HepG2 (cell line): ENCODE measurements around the gene DHRS1. TPM values are rescaled to one million over a fixed set of nuclear protein-coding genes. Genes with fewer than 3 reads are reported as not detected.

ENCODE experiments used
- ATAC-seq: fragments of 200-7000 bp; cut with Tn5 transposase; 3 replicates; pipeline ENCODE4 v1.9.1; 2020; ENCODE audit warnings: mild to moderate bottlenecking, moderate library complexity
- BruUV-seq: library from RNA; stranded (reverse); fragments of 400-500 nt; replicated peaks from 2 replicates; lab custom pipeline; 2021; lab: Mats Ljungman, UMichigan
- CTCF ChIA-PET: fragments of 300-600 bp; formaldehyde crosslinking; extraction: SDS; loops from one replicate; lab custom pipeline; 2021; ENCODE audit warnings: low total read pairs, inconsistent platforms, low intra/inter-chr PET ratio; lab: Yijun Ruan, JAX
- POLR2A ChIA-PET: fragments of 350-600 bp; sonication (Branson Sonifier 250); formaldehyde crosslinking; loops from one replicate; lab custom pipeline; 2020; ENCODE audit warnings: antibody characterized with exemption, inconsistent platforms; lab: Yijun Ruan, JAX
- DNase-seq: peaks from one replicate; pipeline ENCODE4 v3.0.0-alpha.2; 2015; ENCODE audit warnings: low spot score
- FAIRE-seq: peaks from 3 replicates; lab custom pipeline; 2011; peaks lifted over from hg19 to GRCh38; lab: Jason Lieb, UNC
- H2AFZ ChIP-seq: one replicate; pipeline ENCODE4 v1.6.1; 2011; ENCODE audit warnings: low read length, inconsistent platforms
- H3K27ac ChIP-seq: fragments of 300-600 bp; 3 replicates; pipeline ENCODE4 v1.8.0; 2011; ENCODE audit warnings: mixed run types, mild to moderate bottlenecking, mixed read lengths, low read length, inconsistent platforms; ENCODE audit not compliant: insufficient read depth; ENCODE audit errors: extremely low read length
- H3K27me3 ChIP-seq, 2 experiments: fragments of 200-600 bp in 1 of 2; 2 replicates in 1 of 2; 3 replicates in 1 of 2; pipeline versions ENCODE4 v1.6.0 to v1.8.0; 2011; ENCODE audit warnings: low read length in 2 of 2, mild to moderate bottlenecking in 2 of 2, moderate library complexity in 2 of 2, inconsistent platforms in 1 of 2; ENCODE audit not compliant: insufficient read depth in 2 of 2, control insufficient read depth in 1 of 2
- H3K36me3 ChIP-seq, 2 experiments: fragments of 200-600 bp in 1 of 2; replicated peaks in 1 of 2; 2 replicates in 1 of 2; 3 replicates in 1 of 2; pipeline versions ENCODE4 v1.5.1 to v1.8.0; 2011; ENCODE audit warnings: low read length in 2 of 2, inconsistent platforms in 1 of 2; ENCODE audit not compliant: insufficient read depth in 2 of 2, control insufficient read depth in 1 of 2
- H3K4me1 ChIP-seq: 2 replicates; pipeline ENCODE4 v1.5.1; 2012; ENCODE audit warnings: low read length, inconsistent platforms; ENCODE audit not compliant: insufficient read depth
- H3K4me2 ChIP-seq: 2 replicates; pipeline ENCODE4 v1.6.0; 2011; ENCODE audit warnings: low read depth, low read length, inconsistent platforms
- H3K4me3 ChIP-seq, 3 experiments: fragments of 200-600 bp in 1 of 3; sonication (generic), shearing (Covaris generic) in 1 of 3; replicated peaks in 1 of 3; 2 replicates each; pipeline ENCODE4 v1.5.1; 2011 to 2016; ENCODE audit warnings: low read length in 3 of 3, inconsistent platforms in 2 of 3, low read depth in 2 of 3, mild to moderate bottlenecking in 2 of 3, control low read depth in 1 of 3, mixed read lengths in 1 of 3; ENCODE audit not compliant: insufficient read depth in 1 of 3
- H3K79me2 ChIP-seq: one replicate; pipeline ENCODE4 v1.6.1; 2011; ENCODE audit warnings: low read length, inconsistent platforms; ENCODE audit not compliant: insufficient read depth
- H3K9ac ChIP-seq: 2 replicates; pipeline ENCODE4 v1.6.0; 2011; ENCODE audit warnings: mild to moderate bottlenecking, low read depth, low read length, inconsistent platforms; ENCODE audit not compliant: insufficient read depth
- H3K9me3 ChIP-seq: 2 replicates; pipeline ENCODE4 v1.5.1; 2012; ENCODE audit warnings: mild to moderate bottlenecking, low read length
- H4K20me1 ChIP-seq: 2 replicates; pipeline ENCODE4 v1.6.0; 2011; ENCODE audit warnings: inconsistent platforms, mild to moderate bottlenecking, low read length, moderate library complexity; ENCODE audit not compliant: insufficient read depth
- AHR ChIP-seq: IDR thresholded peaks from 2 replicates; pipeline ENCODE4 v1.6.1; 2018; ENCODE audit warnings: missing genetic modification reagents, missing compliant biosample characterization
- CENPT ChIP-seq: sonication (generic); formaldehyde crosslinking; IDR thresholded peaks from 2 replicates; pipeline ENCODE4 v1.8.0; 2022; ENCODE audit warnings: low read depth, mild to moderate bottlenecking, moderate library complexity, missing genetic modification reagents
- CREM ChIP-seq, 2 experiments: sonication (generic) in 1 of 2; formaldehyde crosslinking in 1 of 2; IDR thresholded peaks; 2 replicates each; pipeline versions ENCODE4 v1.4.0 to v1.6.1; 2016 to 2020; ENCODE audit warnings: antibody characterized with exemption in 1 of 2, mild to moderate bottlenecking in 1 of 2, missing genetic modification reagents in 1 of 2
- DPF2 ChIP-seq: sonication (generic); formaldehyde crosslinking; IDR thresholded peaks from 2 replicates; pipeline ENCODE4 v1.4.0; 2020; ENCODE audit warnings: mild to moderate bottlenecking, low read depth, missing genetic modification reagents, borderline replicate concordance
- E2F5 ChIP-seq: sonication (generic); formaldehyde crosslinking; conservative IDR thresholded peaks from 2 replicates; pipeline ENCODE4 v1.4.0; 2020; ENCODE audit warnings: missing genetic modification reagents
- GZF1 ChIP-seq: sonication (generic); formaldehyde crosslinking; IDR thresholded peaks from 2 replicates; pipeline ENCODE4 v1.5.1; 2020; ENCODE audit warnings: mild to moderate bottlenecking, missing genetic modification reagents
- HIVEP1 ChIP-seq: sonication (generic); formaldehyde crosslinking; IDR thresholded peaks from 2 replicates; pipeline ENCODE4 v1.4.0; 2020; ENCODE audit warnings: mild to moderate bottlenecking, missing genetic modification reagents
- PHF20 ChIP-seq: sonication (generic); formaldehyde crosslinking; IDR thresholded peaks from 2 replicates; pipeline ENCODE4 v1.5.0; 2020; ENCODE audit warnings: mild to moderate bottlenecking, missing genetic modification reagents
- RFX5 ChIP-seq: IDR thresholded peaks from 2 replicates; pipeline ENCODE4 v1.6.1; 2011; ENCODE audit warnings: low read depth, low read length, improper control_type of control experiment
- SMAD9 ChIP-seq: sonication (generic); formaldehyde crosslinking; IDR thresholded peaks from 2 replicates; pipeline ENCODE4 v1.5.1; 2020; ENCODE audit warnings: mild to moderate bottlenecking, missing genetic modification reagents
- SMARCC2 ChIP-seq: fragments of 450-650 bp; IDR thresholded peaks from 2 replicates; pipeline ENCODE4 v1.6.1; 2017; ENCODE audit warnings: antibody characterized with exemption, mild to moderate bottlenecking
- THAP8 ChIP-seq: sonication (generic); formaldehyde crosslinking; IDR thresholded peaks from 2 replicates; pipeline ENCODE4 v1.5.1; 2020; ENCODE audit warnings: missing genetic modification reagents, mild to moderate bottlenecking, borderline replicate concordance
- ZFP82 ChIP-seq: sonication (generic); formaldehyde crosslinking; IDR thresholded peaks from 2 replicates; pipeline ENCODE4 v1.5.1; 2020; ENCODE audit warnings: mild to moderate bottlenecking, missing genetic modification reagents, borderline replicate concordance
- ZNF17 ChIP-seq: sonication (generic); formaldehyde crosslinking; IDR thresholded peaks from 2 replicates; pipeline ENCODE4 v1.5.0; 2020; ENCODE audit warnings: mild to moderate bottlenecking, missing genetic modification reagents
- ZNF251 ChIP-seq: sonication (generic); formaldehyde crosslinking; IDR thresholded peaks from 2 replicates; pipeline ENCODE4 v1.9.0; 2021; ENCODE audit warnings: mild to moderate bottlenecking, missing genetic modification reagents
- ZNF263 ChIP-seq: sonication (generic); formaldehyde crosslinking; IDR thresholded peaks from 2 replicates; pipeline ENCODE4 v1.4.0; 2020; ENCODE audit warnings: missing genetic modification reagents
- ZNF335 ChIP-seq: sonication (generic); formaldehyde crosslinking; IDR thresholded peaks from 2 replicates; pipeline ENCODE4 v1.4.0; 2020; ENCODE audit warnings: missing genetic modification reagents
- ZNF496 ChIP-seq: sonication (generic); formaldehyde crosslinking; IDR thresholded peaks from 2 replicates; pipeline ENCODE4 v1.8.1; 2023; ENCODE audit warnings: mild to moderate bottlenecking, moderate library complexity, missing genetic modification reagents; ENCODE audit not compliant: insufficient replicate concordance
- ZNF674 ChIP-seq: sonication (generic); formaldehyde crosslinking; IDR thresholded peaks from 2 replicates; pipeline ENCODE4 v1.5.0; 2020; ENCODE audit warnings: low read depth, mild to moderate bottlenecking, missing genetic modification reagents
- ZNF720 ChIP-seq: sonication (generic); formaldehyde crosslinking; IDR thresholded peaks from 2 replicates; pipeline ENCODE4 v1.4.0; 2020; ENCODE audit warnings: missing genetic modification reagents
- WGBS: methylation state at CpG from one replicate; pipeline ENCODE4 v1.1.6; 2017; ENCODE audit warnings: low lambda C conversion rate; 5-methylcytosine and 5-hydroxymethylcytosine counted together
- in situ Hi-C: cut with HindIII; loops from 2 replicates; pipeline ENCODE4 v1.10.0; 2017; ENCODE audit warnings: low pct_unique_long_range_greater_than_20kb; ENCODE audit not compliant: extremely low pct_ligation_motif_present
- intact Hi-C: fragments of 100-400 bp; cut with micrococcal nuclease; formaldehyde crosslinking; loops from one replicate; pipeline ENCODE4 v1.10.0; 2022; ENCODE audit not compliant: unreplicated experiment
- polyA plus RNA-seq, 8 experiments: library from polyadenylated mRNA; depleted of rRNA in 3 of 8; stranded (reverse) in 7 of 8; unstranded in 1 of 8; fragments of >200 nt; fragmentation: Illumina TruSeq in 4 of 8; extraction: Trizol in 4 of 8; gene quantifications; 2 replicates each; pipeline versions ENCODE4 v1.2.1 to v1.2.3, GENCODE V29; 2011 to 2016; ENCODE audit warnings: low read depth in 4 of 8, missing spikeins in 1 of 8, mixed read lengths in 1 of 8; ENCODE audit not compliant: insufficient read depth in 1 of 8
- total RNA-seq, 5 experiments: library from RNA; depleted of rRNA; stranded (reverse); fragments of >200 nt; fragmentation: Illumina TruSeq; extraction: Trizol; gene quantifications; 2 replicates each; pipeline ENCODE4 v1.2.3, GENCODE V29; 2016; ENCODE audit warnings: low read depth in 1 of 5

The DHRS1 gene
- total and polyA plus RNA-seq, 2 of the 13 experiments (the other 11 are each of a cell fraction or from before 2014, with no cell fraction given), result 49.8 to 60.8 TPM

- POLR2A ChIA-PET, result interaction anchor here (1.6 to 13.2 kb wide), 3 partner anchors 12 to 16 kb away, joined by 7 to 254 read pairs (median 40); partner anchors contain the start of genes RABGGTA and TINF2
- no peaks in the 10 kb centered on the region for H3K79me2 ChIP-seq
- no peak for TF ChIP-seq SMARCC2
- TF ChIP-seq ZNF335 (CRISPR knock-in tag), result no peak
- no peak for TF ChIP-seq E2F5 (CRISPR knock-in tag)
- TF ChIP-seq THAP8 (CRISPR knock-in tag), result no peak
- TF ChIP-seq ZNF251 (CRISPR knock-in tag), result no peak
- ATAC-seq (no peak), DNase-seq (no peak), FAIRE-seq (no peak)
- in situ Hi-C loops (no loop called here), intact Hi-C loops (no loop called here)
- no peaks in the 10 kb centered on the region for H3K9me3 ChIP-seq
- H3K36me3 ChIP-seq, result peaks cover 0 to 1% of the 10 kb centered on the region in 2 experiments; a peak in 1 of 5 replicates
- no peaks in the 10 kb centered on the region for H4K20me1 ChIP-seq
- H3K4me3 ChIP-seq, result no peak overlapping the region
- H3K9ac ChIP-seq, result no peak overlapping the region
- no peak overlapping the region for H3K27ac ChIP-seq
- no TSS peak for BruUV-seq
- CTCF ChIA-PET, result no interaction called here
- peaks cover 36% of the 10 kb centered on the region for H3K4me1 ChIP-seq
- WGBS, result 91% methylated on average over 9 of the region's 9 CpGs
- no peak overlapping the region for H2AFZ ChIP-seq
- H3K27me3 ChIP-seq, result no peaks in the 10 kb centered on the region
- H3K4me2 ChIP-seq, result no peak overlapping the region
Measured at GRCh38 chr14:24258119-24258518, 41.5 kb downstream of the DHRS1 start.

GRCh38 chr14:24256960-24257359 is 42.6 kb downstream of the DHRS1 start:
- WGBS, result 86% methylated on average over 4 of the region's 4 CpGs
- H3K36me3 ChIP-seq, result peaks cover 0 to 1% of the 10 kb centered on the region in 2 experiments; a peak in 1 of 5 replicates
- CTCF ChIA-PET, result no interaction called here
- TF ChIP-seq RFX5 (no peak), AHR (CRISPR knock-in tag) (no peak), DPF2 (CRISPR knock-in tag) (no peak), ZNF496 (CRISPR knock-in tag) (no peak), CENPT (CRISPR knock-in tag) (no peak), ZNF263 (CRISPR knock-in tag) (peak; percentile 86), PHF20 (no peak), HIVEP1 (CRISPR knock-in tag) (no peak), ZNF674 (no peak), ZNF720 (CRISPR knock-in tag) (no peak), ZNF17 (no peak), GZF1 (CRISPR knock-in tag) (no peak), SMAD9 (CRISPR knock-in tag) (no peak), CREM (IDR thresholded peaks at IDR 0.05) (no peak), CREM (CRISPR knock-in tag; IDR thresholded peaks at IDR 0.05) (0 out of 2 replicates have a peak, but pooled peaks have one; percentile 7), ZFP82 (CRISPR knock-in tag) (no peak)

More at GRCh38 chr14:24256960-24257359, 42.6 kb downstream of the DHRS1 start:
- Histone ChIP-seq H2AFZ (no peak overlapping the region), H3K9ac (no peak overlapping the region; the same call in 1 of the 2 replicates), H3K27ac (no peak overlapping the region), H3K27me3 (no peaks in the 10 kb centered on the region), H3K4me3 (no peak overlapping the region), H3K9me3 (no peaks in the 10 kb centered on the region), H3K4me2 (no peak overlapping the region), H3K79me2 (no peaks in the 10 kb centered on the region), H3K4me1 (peaks cover 47% of the 10 kb centered on the region), H4K20me1 (no peaks in the 10 kb centered on the region)
- in situ Hi-C loops (no loop called here), intact Hi-C loops (no loop called here)
- no peak for DNase-seq
- FAIRE-seq, result no peak
- BruUV-seq, result no TSS peak
- ATAC-seq, result no peak
- POLR2A ChIA-PET, result interaction anchor here (1.1 to 13.2 kb wide), 8 partner anchors 8 to 51 kb away, joined by 3 to 254 read pairs (median 4); partner anchors contain the start of genes CIDEB, DHRS1, MDP1 and NOP9
